ENCODE results near the gene EPHB1.

The EPHB1 gene

GRCh38 chr3:134769287-134769868 lies 25.7 kb upstream of the EPHB1 start:
- Mint-ChIP-seq H3K4me3 (no peak overlapping the region), H3K27me3 (ENCODE audit: low read depth) (no peaks in the 10 kb centered on the region), H3K9me3 (no peaks in the 10 kb centered on the region), H3K4me1 (peaks cover 11% of the 10 kb centered on the region), H3K27ac (peak overlapping the region; percentile 45 to 81 (median 55)), H3K36me3 (ENCODE audit: low read depth) (no peaks in the 10 kb centered on the region)
- no peak for TF ChIP-seq CTCF (IDR thresholded peaks at IDR 0.05; ENCODE audit: unreplicated experiment in 3 of 3)

GRCh38 chr3:134772011-134772410 lies 23.0 kb upstream of the EPHB1 start:
- Mint-ChIP-seq H3K27me3 (ENCODE audit: low read depth) (no peaks in the 10 kb centered on the region), H3K4me3 (no peak overlapping the region), H3K36me3 (ENCODE audit: low read depth) (no peaks in the 10 kb centered on the region), H3K27ac (peak overlapping the region in 1 of 3 experiments; percentile 66), H3K4me1 (peaks cover 11% of the 10 kb centered on the region), H3K9me3 (no peaks in the 10 kb centered on the region)
- TF ChIP-seq CTCF (IDR thresholded peaks at IDR 0.05; ENCODE audit: unreplicated experiment in 3 of 3): no peak

GRCh38 chr3:134772591-134772990 lies 22.5 kb upstream of the EPHB1 start:
- Mint-ChIP-seq H3K27me3 (ENCODE audit: low read depth) (no peaks in the 10 kb centered on the region), H3K36me3 (ENCODE audit: low read depth) (no peaks in the 10 kb centered on the region), H3K9me3 (no peaks in the 10 kb centered on the region), H3K27ac (peak overlapping the region in 2 of 3 experiments; percentile 25 to 66), H3K4me3 (no peak overlapping the region), H3K4me1 (peaks cover 11% of the 10 kb centered on the region)
- TF ChIP-seq CTCF (IDR thresholded peaks at IDR 0.05; ENCODE audit: unreplicated experiment in 3 of 3): no peak

GRCh38 chr3:134775831-134776230 lies 19.2 kb upstream of the EPHB1 start:
- Mint-ChIP-seq H3K27me3 (ENCODE audit: low read depth) (no peaks in the 10 kb centered on the region), H3K4me1 (peaks cover 11% of the 10 kb centered on the region)

GRCh38 chr3:134776518-134776917 lies 18.5 kb upstream of the EPHB1 start:
- H3K36me3 Mint-ChIP-seq (ENCODE audit: low read depth): no peaks in the 10 kb centered on the region

More at GRCh38 chr3:134775831-134776230, 19.2 kb upstream of the EPHB1 start:
- Mint-ChIP-seq H3K27ac (no peak overlapping the region), H3K4me3 (no peak overlapping the region), H3K36me3 (ENCODE audit: low read depth) (no peaks in the 10 kb centered on the region), H3K9me3 (no peaks in the 10 kb centered on the region)
- no peak for TF ChIP-seq CTCF (IDR thresholded peaks at IDR 0.05; ENCODE audit: unreplicated experiment in 3 of 3)

More at GRCh38 chr3:134776518-134776917, 18.5 kb upstream of the EPHB1 start:
- Mint-ChIP-seq H3K4me1 (peaks cover 11% of the 10 kb centered on the region), H3K9me3 (no peaks in the 10 kb centered on the region), H3K27me3 (ENCODE audit: low read depth) (no peaks in the 10 kb centered on the region), H3K27ac (no peak overlapping the region), H3K4me3 (no peak overlapping the region)
- no peak for TF ChIP-seq CTCF (IDR thresholded peaks at IDR 0.05; ENCODE audit: unreplicated experiment in 3 of 3)
